Stimulated activated CD4-positive, alpha-beta T cell treated with anti-CD3 and anti-CD28 coated beads, TNF-alpha, amount 100 ng/mL, for 48 hours (primary cell): ENCODE results near the gene PARK7.
"Not testable (repeated sequence)": the region's sequence is repeated elsewhere in the genome, so short reads cannot be mapped to it uniquely, and the experiment has no call there.

Source experiments
- DNase-seq, 3 donors: peaks; one replicate each; pipeline ENCODE4 v3.0.0-alpha.2; 2020; ENCODE audit warnings: low read depth in 3 of 3

The PARK7 gene

GRCh38 chr1:7961216-7962013 lies at the start of gene PARK7:
TSS of gene PARK7 (plus strand) at chr1:7961711. CDS start at chr1:7962786, 1,075 bp downstream.
- DNase-seq, result peak; percentile 99 to 100 (median 99)

GRCh38 chr1:7912145-7912544 lies 49.4 kb upstream of the PARK7 start:
- DNase-seq, result no peak

GRCh38 chr1:7912743-7913557 lies 48.6 kb upstream of the PARK7 start:
- DNase-seq, result no peak

DNA sequence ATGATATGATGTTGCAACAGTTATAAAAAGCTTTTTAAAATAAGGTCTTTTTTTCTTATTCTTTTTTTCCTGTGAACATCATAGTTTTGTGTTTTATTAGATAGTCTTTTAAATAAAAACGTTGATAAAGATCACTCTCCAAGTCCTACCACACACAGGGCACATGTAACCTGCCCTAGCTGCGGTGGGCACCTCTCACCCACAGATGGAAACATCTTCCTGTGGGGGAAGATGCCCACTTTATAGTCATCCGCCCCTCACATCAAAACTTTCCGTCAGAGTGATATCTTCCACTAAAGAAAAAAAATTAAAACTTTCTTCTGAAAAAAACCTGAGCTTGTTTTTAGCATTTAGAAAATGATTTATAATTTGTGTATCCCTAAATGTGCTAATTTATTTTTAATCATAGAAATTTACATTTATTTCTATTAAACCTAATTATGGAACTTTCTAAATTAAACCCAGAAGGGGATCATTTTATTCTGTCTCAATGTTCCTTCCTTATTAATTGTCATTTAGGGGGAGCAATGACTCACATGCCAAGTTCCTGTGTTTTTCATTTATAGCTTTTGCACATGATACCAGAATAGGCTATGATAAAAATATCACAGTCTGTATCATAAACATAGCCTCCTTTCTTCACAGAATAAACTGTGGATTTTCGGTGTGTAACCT lies 45.5 kb upstream of the PARK7 start:
- DNase-seq, result no peak

DNA sequence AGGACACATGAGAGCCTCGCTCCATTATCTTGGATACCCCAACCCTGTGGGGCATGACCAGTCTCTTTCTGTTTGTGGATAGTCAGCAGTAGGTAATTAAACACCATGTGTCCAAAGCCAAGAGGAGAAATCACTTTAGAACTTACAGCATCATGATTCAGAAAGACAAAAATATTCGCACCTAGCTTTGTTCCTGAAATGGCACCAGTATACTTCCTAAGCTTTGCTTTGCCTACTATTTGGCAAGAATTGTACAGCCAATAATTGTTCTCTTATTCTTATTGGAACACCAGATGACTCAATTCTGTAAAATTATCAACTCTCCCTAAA lies 45.0 kb upstream of the PARK7 start:
- DNase-seq, result no peak

DNA sequence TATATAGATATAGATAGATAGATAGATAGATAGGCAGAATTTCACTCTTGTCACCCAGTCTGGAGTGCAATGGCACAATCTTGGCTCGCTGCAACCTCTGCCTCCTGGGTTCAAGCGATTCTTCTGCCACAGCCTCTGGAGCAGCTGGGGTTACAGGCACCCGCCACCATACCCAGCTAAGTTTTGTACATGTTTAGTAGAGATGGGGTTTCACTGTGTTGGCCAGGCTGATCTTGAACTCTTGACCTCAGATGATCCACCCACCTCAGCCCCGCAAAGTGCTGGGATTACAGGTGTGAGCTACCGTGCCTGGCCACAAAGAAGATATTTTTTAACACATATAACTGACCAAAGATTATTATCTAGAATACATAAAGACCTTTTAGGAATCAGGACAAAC lies 43.5 kb upstream of the PARK7 start:
- DNase-seq, result not testable (repeated sequence)

DNA sequence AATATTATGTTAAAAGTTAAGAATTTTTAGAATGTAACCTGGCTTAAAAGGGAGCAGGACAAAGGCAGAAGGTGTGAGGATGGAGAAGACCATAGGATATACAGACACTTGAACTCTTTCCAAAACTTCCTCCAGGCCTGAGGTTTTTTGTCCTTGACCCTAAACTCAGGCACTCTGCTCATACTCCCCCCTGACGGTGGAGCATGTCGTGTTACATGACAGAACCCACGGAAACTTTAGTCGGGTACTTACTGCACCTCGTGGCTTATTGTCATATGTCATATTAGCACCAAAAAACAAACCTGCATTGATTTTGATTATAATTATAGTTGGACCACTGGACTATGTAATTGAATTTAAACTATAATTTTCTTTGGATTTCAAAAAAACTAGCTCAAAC lies 41.6 kb upstream of the PARK7 start:
- DNase-seq, result no peak

DNA sequence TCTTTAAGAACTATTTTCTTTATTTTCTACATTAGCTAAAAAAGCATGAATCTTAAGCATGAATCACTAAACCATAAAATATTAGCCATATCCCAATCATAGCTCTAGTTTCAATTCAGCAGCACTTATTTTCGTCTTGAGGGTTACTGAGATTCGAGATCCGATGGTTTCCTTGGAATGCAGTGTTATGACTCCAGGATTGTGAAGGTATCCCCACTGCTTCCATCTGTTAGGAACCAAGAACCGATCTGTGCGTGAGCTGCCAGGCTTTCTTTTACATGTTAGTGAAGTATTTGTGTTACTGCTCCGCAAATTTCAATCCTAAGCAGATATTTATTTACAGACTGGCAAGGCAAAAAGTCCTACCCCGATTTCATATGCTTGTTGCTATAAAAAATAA lies 39.7 kb upstream of the PARK7 start:
- no peak for DNase-seq

- DNase-seq, result no peak
Observed at GRCh38 chr1:7922301-7922700, 39.2 kb upstream of the PARK7 start.

GRCh38 chr1:7927061-7927460 lies 34.5 kb upstream of the PARK7 start:
- not testable (repeated sequence) for DNase-seq

- no peak for DNase-seq
Observed at GRCh38 chr1:7928247-7928646, 33.3 kb upstream of the PARK7 start.

DNA sequence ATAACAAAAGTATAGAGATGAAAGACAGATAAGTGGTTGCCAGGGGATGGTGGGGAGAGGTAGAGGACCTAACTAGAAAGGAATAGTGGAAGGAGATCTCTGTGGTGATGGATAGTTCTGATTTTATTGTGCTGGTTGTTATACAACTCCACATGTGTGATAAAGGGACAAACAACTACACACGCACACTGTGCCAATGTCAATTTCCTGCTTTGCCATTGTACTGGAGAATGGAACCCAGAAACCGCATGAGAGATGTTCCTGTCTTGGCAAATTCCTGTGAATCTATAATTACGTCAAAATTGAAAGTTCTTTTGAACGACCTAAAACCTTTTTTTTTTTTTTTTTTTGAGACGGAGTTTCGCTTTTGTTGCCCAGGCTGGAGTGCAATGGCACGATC lies 31.9 kb upstream of the PARK7 start:
- DNase-seq, result no peak

DNA sequence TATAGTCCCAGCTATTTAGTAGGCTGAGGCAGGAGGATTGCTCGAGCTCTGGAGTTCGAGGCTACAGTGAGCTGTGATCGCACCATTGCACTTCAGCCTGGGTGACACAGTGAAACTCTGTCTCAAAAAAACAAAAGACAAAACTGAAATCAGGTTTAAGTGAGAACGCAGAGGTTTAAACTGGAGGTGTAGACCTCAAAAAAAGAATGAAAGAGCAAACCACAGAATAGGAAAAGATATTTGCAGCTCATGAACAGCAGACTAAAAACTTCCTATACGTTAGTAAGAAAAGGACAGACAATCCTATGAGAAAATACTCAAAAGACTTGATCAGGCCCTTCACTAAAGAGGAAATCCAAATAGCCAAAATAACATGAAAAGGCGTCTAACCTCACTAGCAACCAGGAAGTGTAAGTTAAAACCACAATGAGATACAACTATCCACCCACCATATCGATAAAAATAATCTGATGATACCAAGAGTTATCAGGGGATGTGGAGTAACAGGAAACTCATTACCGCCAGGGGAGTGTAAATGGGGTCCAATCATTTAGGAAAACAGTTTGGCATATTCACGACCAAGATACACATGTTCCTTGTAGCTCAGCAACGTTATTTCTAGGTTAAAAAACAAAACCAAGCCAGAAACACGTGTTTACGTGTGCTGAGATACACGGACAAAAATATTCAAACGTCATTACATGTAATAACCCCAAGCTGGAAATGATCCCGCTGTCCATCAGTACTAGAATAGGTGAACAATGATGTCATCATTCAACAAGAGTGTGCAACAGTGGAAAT lies 30.7 kb upstream of the PARK7 start:
- no peak for DNase-seq

DNA sequence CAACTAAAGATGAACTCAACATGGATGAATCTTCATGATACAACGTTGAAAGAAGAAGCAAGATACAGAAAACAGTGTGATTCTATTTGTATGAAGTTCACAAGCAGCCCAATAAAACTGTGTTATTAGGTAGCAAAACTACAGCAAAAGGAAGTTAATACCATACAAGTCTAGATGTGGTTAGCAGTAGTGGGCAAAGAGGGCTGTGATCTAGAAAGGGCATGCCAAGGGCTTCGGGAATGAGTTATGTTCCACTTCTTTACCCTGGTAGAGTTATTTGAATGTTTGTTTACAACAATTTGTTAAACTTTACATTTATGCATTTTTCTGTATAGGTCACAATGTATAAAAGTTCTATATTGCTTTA lies 30.1 kb upstream of the PARK7 start:
- DNase-seq, result no peak

- DNase-seq, result no peak
Observed at GRCh38 chr1:7932524-7933138, 28.9 kb upstream of the PARK7 start.

DNA sequence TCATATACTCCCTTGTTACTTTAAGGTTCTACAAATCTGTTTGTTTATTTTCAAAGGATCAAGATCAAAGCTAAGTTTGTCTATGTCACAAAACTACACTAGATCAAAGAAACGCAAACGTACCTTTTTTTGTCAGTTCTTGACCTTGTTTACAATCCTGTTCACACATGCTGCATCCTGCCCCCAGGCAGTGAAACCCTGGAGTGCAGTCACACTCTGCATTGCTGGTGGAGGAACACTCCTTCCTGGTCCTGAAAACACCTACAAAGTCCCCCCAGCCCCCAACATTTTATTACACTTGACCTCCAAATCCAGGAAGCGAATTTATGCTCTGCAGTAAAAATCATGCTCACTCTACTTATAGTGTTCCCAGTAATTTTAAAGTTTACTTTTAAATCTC lies 23.4 kb upstream of the PARK7 start:
- no peak for DNase-seq

- DNase-seq, result no peak
Observed at GRCh38 chr1:7940034-7940433, 21.5 kb upstream of the PARK7 start.

- DNase-seq, result peak; percentile 52 to 67 (median 64)
Observed at GRCh38 chr1:7940745-7941436, 20.6 kb upstream of the PARK7 start, which contains the start of gene TNFRSF9. TSS of gene TNFRSF9 (minus strand) at chr1:7940839. CDS start at chr1:7939994, 845 bp downstream.

GRCh38 chr1:7941437-7941793 lies 20.1 kb upstream of the PARK7 start:
- no peak for DNase-seq

GRCh38 chr1:7942214-7942921 lies 19.1 kb upstream of the PARK7 start:
- DNase-seq, result no peak
